Pulmonary artery endothelial cell (primary cell): Measurements from ENCODE around the gene LRRC70. TPM values are rescaled to one million over a fixed set of nuclear protein-coding genes. Genes with fewer than 3 reads are reported as not detected.

ENCODE experiments used
- DNase-seq: peaks from one replicate; pipeline ENCODE4 v3.0.0-alpha.2; 2011; ENCODE audit warnings: low read depth, low spot score
- total RNA-seq: library from RNA; depleted of rRNA; stranded (reverse); fragments of >200 nt; gene quantifications from 2 replicates; pipeline ENCODE4 v1.2.3, GENCODE V29; 2014

LRRC70 gene
- total RNA-seq, 1 donor from 2014 or later = 37.8 TPM

GRCh38 chr5:62575066-62575465, 3.6 kb upstream of the LRRC70 start:
- DNase-seq = no peak

GRCh38 chr5:62575489-62575888, 3.1 kb upstream of the LRRC70 start:
- no peak for DNase-seq

DNA sequence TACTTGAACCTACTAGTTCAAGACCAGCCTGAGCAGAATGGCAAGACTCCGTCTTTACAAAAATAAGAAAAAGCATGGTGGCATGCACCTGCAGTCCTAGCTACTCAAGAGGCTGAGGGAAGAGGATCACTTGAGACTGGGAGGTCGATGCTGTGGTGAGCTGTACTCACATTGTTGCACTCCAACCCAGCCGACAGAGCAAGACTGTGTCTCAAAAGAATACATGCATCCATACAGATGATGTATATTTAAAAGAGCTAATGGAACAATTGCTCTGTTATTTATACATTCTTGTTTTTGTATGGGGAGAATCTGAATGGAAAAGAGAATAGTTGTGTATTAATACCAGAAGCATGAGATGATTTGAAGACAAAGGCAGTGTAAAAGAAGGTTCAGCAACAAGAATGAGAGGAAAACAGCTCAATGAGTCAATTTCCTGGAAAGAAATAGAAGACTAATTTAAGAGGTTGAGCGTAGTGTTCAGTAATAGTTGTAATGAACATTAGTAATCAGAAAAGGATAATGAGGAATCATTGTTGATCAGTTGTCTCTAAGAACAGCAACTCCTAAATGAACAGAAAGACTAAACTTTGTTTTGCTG, 1.9 kb upstream of the LRRC70 start:
- DNase-seq = peak; percentile 71

GRCh38 chr5:62577488-62577887, 1.1 kb upstream of the LRRC70 start:
- no peak for DNase-seq

GRCh38 chr5:62579761-62580160, 1.1 kb downstream of the LRRC70 start:
- DNase-seq = no peak

- DNase-seq = no peak
Measured at GRCh38 chr5:62581836-62582597, 3.4 kb downstream of the LRRC70 start.

DNA sequence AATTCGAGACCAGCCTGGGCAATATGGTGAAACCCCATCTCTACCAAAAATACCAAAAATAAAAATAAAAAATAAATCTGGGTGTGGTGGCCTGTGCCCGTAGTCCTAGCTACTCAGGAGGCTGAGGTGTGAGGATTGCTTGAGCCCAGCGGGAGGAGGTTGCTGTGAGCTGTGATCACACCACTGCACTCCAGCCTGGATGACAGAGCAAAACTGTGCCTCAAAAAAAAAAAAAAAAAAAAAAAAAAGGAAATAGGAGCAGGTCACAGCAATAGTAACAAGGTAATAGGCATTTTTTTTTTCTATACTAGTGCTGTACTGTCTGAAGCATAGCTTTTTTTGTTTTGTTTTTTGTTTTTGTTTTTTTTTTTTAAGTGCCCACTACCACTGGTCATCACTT, 5.8 kb downstream of the LRRC70 start:
- no peak for DNase-seq

DNA sequence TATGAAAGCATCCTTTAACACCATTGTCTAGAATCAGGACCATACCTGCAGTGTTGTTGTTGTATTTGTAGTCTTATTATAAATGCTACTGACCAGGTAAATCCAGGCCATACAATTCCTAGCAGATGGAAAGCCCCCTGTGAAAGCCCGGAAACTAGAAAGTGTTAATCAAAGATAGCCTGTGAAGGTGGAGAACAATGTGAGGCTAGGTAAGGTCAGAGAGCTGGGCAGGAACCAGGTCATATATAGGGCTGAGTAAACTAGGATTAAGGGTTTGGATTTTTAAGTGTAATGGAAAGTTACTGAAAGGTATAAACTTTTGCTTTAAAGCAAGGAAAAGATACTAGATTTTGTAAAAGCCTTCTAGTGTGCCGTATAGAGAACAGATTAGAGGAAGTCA, 6.7 kb downstream of the LRRC70 start:
- no peak for DNase-seq

- DNase-seq = no peak
Measured at GRCh38 chr5:62585751-62586150, 7.1 kb downstream of the LRRC70 start.

GRCh38 chr5:62587737-62588136, 9.1 kb downstream of the LRRC70 start:
- no peak for DNase-seq

DNA sequence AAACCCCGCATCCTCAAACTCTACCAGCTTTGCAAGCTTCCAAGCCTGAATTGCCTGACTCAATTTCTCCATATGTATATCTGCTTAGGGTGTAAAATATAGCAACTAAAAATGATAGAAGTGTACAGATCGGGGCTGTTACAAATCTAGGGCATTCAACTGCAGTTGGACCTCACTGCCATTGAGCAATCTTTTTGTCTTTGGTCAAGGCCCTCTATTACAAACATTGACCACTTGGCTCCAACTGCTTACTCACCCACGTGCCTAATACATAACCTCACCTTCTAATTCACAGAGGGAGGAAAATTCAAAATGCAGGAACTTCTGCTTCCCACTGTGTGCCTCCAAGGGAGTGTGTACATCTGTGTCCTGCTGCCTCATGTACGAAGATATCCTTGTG, 10.0 kb downstream of the LRRC70 start:
- DNase-seq = no peak

DNA sequence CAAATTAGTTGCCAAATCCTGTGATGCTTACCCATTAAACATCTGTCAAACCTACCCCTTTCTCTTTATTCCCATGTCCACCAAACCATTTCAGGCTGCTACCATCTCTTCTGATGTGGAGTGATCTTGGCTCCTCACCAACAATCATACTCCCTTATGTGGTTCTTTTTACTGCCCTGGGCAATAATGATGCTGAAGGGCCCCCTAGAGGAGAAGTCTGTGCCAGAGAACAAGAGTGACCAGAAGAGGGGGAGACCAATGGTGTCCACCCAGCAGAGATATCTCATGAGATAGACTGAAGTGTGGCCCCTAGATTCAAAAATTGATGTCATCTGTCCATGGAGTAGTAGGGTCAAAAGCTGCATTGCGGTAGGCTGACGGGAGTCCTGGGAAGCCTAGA, 10.9 kb downstream of the LRRC70 start:
- DNase-seq = no peak

- DNase-seq = no peak
Measured at GRCh38 chr5:62590387-62590786, 11.8 kb downstream of the LRRC70 start.

- DNase-seq = no peak
Measured at GRCh38 chr5:62592558-62592957, 13.9 kb downstream of the LRRC70 start.

- no peak for DNase-seq
Measured at GRCh38 chr5:62593331-62593730, 14.7 kb downstream of the LRRC70 start.

GRCh38 chr5:62594364-62594984, 15.9 kb downstream of the LRRC70 start:
- no peak for DNase-seq

DNA sequence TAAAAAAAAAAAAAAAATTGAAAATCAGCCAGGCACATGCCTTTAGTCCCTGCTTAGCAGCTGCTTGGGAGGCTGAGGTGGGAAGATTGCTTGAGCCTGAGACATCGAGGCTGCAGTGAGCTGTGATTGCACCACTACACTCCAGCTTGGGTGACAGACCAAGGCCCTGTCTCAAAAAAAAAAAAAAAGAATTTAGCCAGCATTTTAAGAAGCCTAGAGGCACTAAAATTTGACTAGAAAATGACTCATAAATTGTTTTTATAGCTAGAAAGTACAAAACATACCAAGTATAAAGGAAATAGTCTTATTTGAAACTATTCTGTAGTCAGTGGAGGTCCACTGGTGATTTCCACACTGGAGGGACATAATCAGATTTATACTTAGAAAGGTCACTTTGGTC, 17.5 kb downstream of the LRRC70 start:
- no peak for DNase-seq

GRCh38 chr5:62596691-62597090, 18.1 kb downstream of the LRRC70 start:
- DNase-seq = no peak

DNA sequence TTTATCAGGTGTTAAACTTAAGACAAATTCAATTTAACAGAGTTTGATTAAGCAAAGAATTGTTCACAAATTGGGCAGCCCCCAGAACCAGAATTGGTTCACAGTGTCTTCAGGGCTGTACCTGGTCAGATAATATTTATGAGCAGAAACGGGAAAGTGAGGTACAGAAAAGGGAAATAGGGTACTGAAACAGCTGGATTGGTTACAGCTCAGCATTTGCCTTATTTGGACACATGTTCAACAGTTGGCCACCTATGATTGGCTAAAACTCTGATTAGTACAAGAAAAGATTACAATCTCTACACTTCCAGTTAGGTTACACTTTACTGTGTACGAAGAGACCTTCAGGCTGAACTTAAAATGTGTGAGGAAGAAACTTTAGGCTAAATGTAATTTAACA, 18.7 kb downstream of the LRRC70 start:
- no peak for DNase-seq

GRCh38 chr5:62600560-62601252, 22.1 kb downstream of the LRRC70 start:
- DNase-seq = no peak

- DNase-seq = no peak
Measured at GRCh38 chr5:62603934-62604333, 25.3 kb downstream of the LRRC70 start.

DNA sequence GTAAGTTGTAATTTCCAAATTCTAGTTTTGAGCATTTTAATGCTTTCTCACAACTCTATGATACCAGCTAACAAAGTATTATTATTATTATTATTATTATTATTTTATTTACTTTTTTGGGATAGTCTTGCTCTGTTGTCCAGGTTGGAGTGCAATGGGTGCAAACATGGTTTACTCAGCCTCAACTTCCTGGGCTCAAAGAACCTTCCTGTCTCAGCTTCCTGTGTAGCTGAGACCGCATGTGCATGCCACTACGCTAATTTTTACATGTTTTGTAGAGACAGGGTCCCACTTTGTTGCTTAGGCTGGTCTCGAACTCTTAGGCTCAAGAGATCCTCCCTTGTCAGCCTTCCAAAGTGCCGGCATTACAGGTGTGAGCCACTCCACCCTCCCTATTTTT, 27.0 kb downstream of the LRRC70 start:
- DNase-seq = no peak
